ENCODE data around the gene MCHR1.

- no peak for TF ChIP-seq CTCF (IDR thresholded peaks at IDR 0.05; ENCODE audit: low read depth, low read length)
- TF ChIP-seq EZH2phosphoT487 (IDR thresholded peaks at IDR 0.05; ENCODE audit: low read depth): no peak
Observed at GRCh38 chr22:40665312-40665711, 14.0 kb upstream of the MCHR1 start.

Measured in OCI-LY3 (cell line).